CD4-positive, alpha-beta memory T cell (primary cell): ENCODE results near the gene TEX28. TPM values are rescaled to one million over a fixed set of nuclear protein-coding genes. Genes with fewer than 3 reads are reported as not detected.

ENCODE experiments used
- CTCF ChIA-PET: fragments of 350-600 bp; sonication (Branson Sonifier 250); formaldehyde crosslinking; loops from one replicate; lab custom pipeline; 2021; ENCODE audit warnings: inconsistent platforms; ENCODE audit not compliant: partially characterized antibody; lab: Charles Lee
- POLR2A ChIA-PET: fragments of 350-600 bp; sonication (Branson Sonifier 250); formaldehyde crosslinking; loops from one replicate; lab custom pipeline; 2021; ENCODE audit not compliant: partially characterized antibody; lab: Charles Lee
- DNase-seq, 5 donors: peaks; one replicate each; pipeline versions ENCODE4 v3.0.0 to v3.0.0-alpha.2; 2020 to 2022; ENCODE audit warnings: mixed read lengths in 1 of 5
- H3K27ac ChIP-seq: one replicate; pipeline ENCODE4 v1.7.0; 2013; ENCODE audit warnings: low read depth, low read length
- H3K27me3 ChIP-seq: 2 replicates; pipeline ENCODE4 v1.7.0; 2013; ENCODE audit warnings: mild to moderate bottlenecking, low read length, moderate library complexity; ENCODE audit not compliant: insufficient read depth
- H3K36me3 ChIP-seq: 2 replicates; pipeline ENCODE4 v1.7.0; 2013; ENCODE audit warnings: mild to moderate bottlenecking, low read length, moderate library complexity; ENCODE audit not compliant: insufficient read depth
- H3K4me1 ChIP-seq: 2 replicates; pipeline ENCODE4 v1.7.0; 2013; ENCODE audit warnings: mild to moderate bottlenecking, low read length, moderate library complexity; ENCODE audit not compliant: insufficient read depth
- H3K4me3 ChIP-seq, 2 donors: one replicate each; pipeline ENCODE4 v1.7.0; 2013; ENCODE audit warnings: low read length in 2 of 2, mild to moderate bottlenecking in 1 of 2
- H3K9me3 ChIP-seq, 2 donors: one replicate each; pipeline ENCODE4 v1.7.0; 2013; ENCODE audit warnings: low read length in 2 of 2, control low read depth in 1 of 2; ENCODE audit not compliant: control insufficient read depth in 1 of 2
- H3K27ac Mint-ChIP-seq, 7 donors: one replicate each; pipeline ENCODE4 v1.8.0; 2020 to 2021; ENCODE audit warnings: mixed read lengths in 7 of 7, mild to moderate bottlenecking in 6 of 7, inconsistent platforms in 3 of 7, moderate library complexity in 3 of 7
- H3K27me3 Mint-ChIP-seq, 2 donors: one replicate each; pipeline ENCODE4 v1.8.0; 2020 to 2021; ENCODE audit warnings: mixed read lengths in 2 of 2
- H3K36me3 Mint-ChIP-seq, 2 donors: one replicate each; pipeline ENCODE4 v1.8.0; 2020 to 2021; ENCODE audit warnings: mixed read lengths in 2 of 2, inconsistent platforms in 1 of 2, mild to moderate bottlenecking in 1 of 2
- H3K4me1 Mint-ChIP-seq, 4 donors: one replicate each; pipeline ENCODE4 v1.8.0; 2020 to 2021; ENCODE audit warnings: mixed read lengths in 4 of 4, mild to moderate bottlenecking in 1 of 4
- H3K4me3 Mint-ChIP-seq, 8 donors: one replicate each; pipeline ENCODE4 v1.8.0; 2020 to 2021; ENCODE audit warnings: mixed read lengths in 8 of 8, mild to moderate bottlenecking in 7 of 8, moderate library complexity in 6 of 8, inconsistent platforms in 3 of 8
- H3K9me3 Mint-ChIP-seq, 8 donors: one replicate each; pipeline ENCODE4 v1.8.0; 2020 to 2021; ENCODE audit warnings: mixed read lengths in 8 of 8, mild to moderate bottlenecking in 5 of 8, inconsistent platforms in 3 of 8, moderate library complexity in 1 of 8
- intact Hi-C: fragments of 100-400 bp; cut with micrococcal nuclease; formaldehyde crosslinking; loops from one replicate; pipeline ENCODE4 v1.15.1; 2023
- polyA plus RNA-seq, 2 donors: library from polyadenylated mRNA; unstranded; fragments of 300-500 nt; fragmentation: Illumina TruSeq; gene quantifications; one replicate each; pipeline ENCODE4 v1.2.3, GENCODE V29; 2021
- total RNA-seq, 2 experiments: library from RNA; stranded (reverse); gene quantifications; one replicate each; pipeline ENCODE4 v1.2.3, GENCODE V29; 2021

Gene TEX28
- total and polyA plus RNA-seq, 4 experiments from 2014 or later, result not detected

- Histone ChIP-seq H3K36me3 (no peaks in the 10 kb centered on the region), H3K4me1 (peaks cover 36% of the 10 kb centered on the region), H3K27ac (no peak overlapping the region), H3K9me3 (no peaks in the 10 kb centered on the region), H3K4me3 (no peak overlapping the region), H3K27me3 (no peaks in the 10 kb centered on the region)
- Mint-ChIP-seq H3K4me1 (peaks cover 21 to 48% (median 35%) of the 10 kb centered on the region in 4 donors), H3K27me3 (no peaks in the 10 kb centered on the region), H3K36me3 (no peaks in the 10 kb centered on the region), H3K4me3 (peak overlapping the region in 2 of 8 donors; percentile 39 to 48), H3K9me3 (peaks cover 0 to 4% (median 0%) of the 10 kb centered on the region in 8 donors), H3K27ac (peak overlapping the region in 3 of 7 donors; percentile 30 to 59 (median 36))
- CTCF ChIA-PET, result interaction anchor here (1.0 kb wide), 1 partner anchor 51 kb away, joined by 4 read pairs; no protein-coding TSS in a partner anchor
- POLR2A ChIA-PET, result interaction anchor here (1.3 kb wide), 1 partner anchor 75 kb away, joined by 3 read pairs; no protein-coding TSS in a partner anchor
- DNase-seq, result no peak
- intact Hi-C loops, result no loop called here
Observed at GRCh38 chrX:154321594-154321993, 26.7 kb upstream of the TEX28 start.

- CTCF ChIA-PET, result interaction anchor here (1.0 kb wide), 1 partner anchor 52 kb away, joined by 4 read pairs; no protein-coding TSS in a partner anchor
- intact Hi-C loops, result no loop called here
- peaks cover 18 to 43% (median 31%) of the 10 kb centered on the region in 4 donors for H3K4me1 Mint-ChIP-seq
- POLR2A ChIA-PET, result interaction anchor here (1.3 kb wide), 1 partner anchor 76 kb away, joined by 3 read pairs; no protein-coding TSS in a partner anchor
- Histone ChIP-seq H3K27ac (no peak overlapping the region), H3K4me3 (no peak overlapping the region), H3K36me3 (no peaks in the 10 kb centered on the region), H3K4me1 (peaks cover 31% of the 10 kb centered on the region), H3K27me3 (no peaks in the 10 kb centered on the region), H3K9me3 (no peaks in the 10 kb centered on the region)
- peak overlapping the region in 1 of 8 donors; percentile 48 for H3K4me3 Mint-ChIP-seq
- no peak for DNase-seq
- peaks cover 0 to 4% (median 0%) of the 10 kb centered on the region in 8 donors for H3K9me3 Mint-ChIP-seq
- no peaks in the 10 kb centered on the region for H3K27me3 Mint-ChIP-seq
- no peaks in the 10 kb centered on the region for H3K36me3 Mint-ChIP-seq
- H3K27ac Mint-ChIP-seq, result peak overlapping the region in 2 of 7 donors; percentile 30 to 36
Observed at GRCh38 chrX:154321152-154321551, 26.2 kb upstream of the TEX28 start.

DNA sequence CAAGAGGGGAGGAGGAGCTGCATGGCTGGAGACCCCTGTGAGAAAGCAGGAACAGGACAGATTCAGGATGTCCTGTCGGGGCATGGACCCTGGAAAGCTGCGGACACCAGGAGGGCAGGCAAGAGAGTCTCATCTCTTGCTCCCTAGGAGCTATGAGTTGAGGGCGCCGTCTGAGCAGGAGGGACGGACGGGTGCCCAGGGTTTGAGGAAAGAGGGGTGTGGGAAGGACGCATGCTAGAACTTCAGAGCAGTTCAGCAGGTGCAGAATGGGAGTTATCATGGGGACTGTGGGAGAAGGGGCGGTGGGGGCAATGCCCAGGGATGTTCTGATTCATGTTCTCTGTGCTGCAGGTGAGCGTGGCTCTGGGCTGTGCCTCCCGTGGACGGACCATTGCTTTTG lies 25.5 kb upstream of the TEX28 start:
- H3K4me1 ChIP-seq, result peaks cover 24% of the 10 kb centered on the region
- H3K27ac Mint-ChIP-seq, result peak overlapping the region in 2 of 7 donors; percentile 18 to 47
- no peaks in the 10 kb centered on the region for H3K27me3 Mint-ChIP-seq
- CTCF ChIA-PET, result no interaction called here
- no peak overlapping the region for H3K27ac ChIP-seq
- no peak overlapping the region for H3K4me3 ChIP-seq
- H3K9me3 ChIP-seq, result no peaks in the 10 kb centered on the region
- DNase-seq, result no peak
- H3K36me3 Mint-ChIP-seq, result no peaks in the 10 kb centered on the region
- POLR2A ChIA-PET, result no interaction called here
- H3K36me3 ChIP-seq, result no peaks in the 10 kb centered on the region
- no peak overlapping the region for H3K4me3 Mint-ChIP-seq
- intact Hi-C loops, result no loop called here
- peaks cover 0 to 4% (median 0%) of the 10 kb centered on the region in 8 donors for H3K9me3 Mint-ChIP-seq
- peaks cover 14 to 36% (median 26%) of the 10 kb centered on the region in 4 donors for H3K4me1 Mint-ChIP-seq
- H3K27me3 ChIP-seq, result no peaks in the 10 kb centered on the region

GRCh38 chrX:154317391-154317995 lies 22.6 kb upstream of the TEX28 start:
- Mint-ChIP-seq H3K4me3 (peak overlapping the region in 5 of 8 donors; percentile 39 to 66 (median 58)), H3K36me3 (no peaks in the 10 kb centered on the region), H3K9me3 (peaks cover 0 to 4% (median 0%) of the 10 kb centered on the region in 8 donors), H3K4me1 (peaks cover 21 to 41% (median 31%) of the 10 kb centered on the region in 4 donors), H3K27me3 (no peaks in the 10 kb centered on the region), H3K27ac (peak overlapping the region in 6 of 7 donors; percentile 15 to 87 (median 61))
- POLR2A ChIA-PET, result interaction anchor here (1.1 to 3.1 kb wide), 3 partner anchors 9 to 182 kb away, joined by 4 to 16 read pairs (median 5); partner anchors contain the start of gene RPL10
- Histone ChIP-seq H3K9me3 (no peaks in the 10 kb centered on the region), H3K27ac (no peak overlapping the region), H3K4me3 (no peak overlapping the region), H3K27me3 (no peaks in the 10 kb centered on the region), H3K4me1 (peaks cover 32% of the 10 kb centered on the region), H3K36me3 (no peaks in the 10 kb centered on the region)
- CTCF ChIA-PET, result interaction anchor here (0.8 to 3.1 kb wide), 9 partner anchors 9 to 218 kb away, joined by 3 to 15 read pairs (median 6); no protein-coding TSS in a partner anchor
- no peak for DNase-seq
- intact Hi-C loops, result no loop called here

DNA sequence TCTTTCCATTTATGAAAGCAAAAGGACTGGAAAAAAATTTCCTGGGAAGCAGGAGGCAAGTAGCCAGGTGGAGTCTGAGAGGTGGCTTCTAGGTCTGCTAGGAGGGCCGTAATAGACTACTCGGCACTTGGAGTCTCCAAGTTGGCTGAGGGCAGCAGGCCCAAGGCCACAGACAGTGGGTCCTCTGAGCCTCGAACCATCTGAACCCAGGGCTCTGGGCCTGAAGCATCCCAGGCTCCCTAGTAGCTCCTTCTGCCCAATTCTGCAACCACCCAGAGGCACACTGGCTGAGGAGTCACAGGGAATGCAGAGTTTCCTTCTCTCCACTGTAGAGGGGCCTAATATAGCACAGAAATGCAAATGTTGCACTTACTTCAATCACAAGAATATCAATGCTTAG lies 20.5 kb upstream of the TEX28 start:
- Histone ChIP-seq H3K36me3 (no peaks in the 10 kb centered on the region), H3K4me1 (peaks cover 34% of the 10 kb centered on the region), H3K27ac (no peak overlapping the region), H3K9me3 (no peaks in the 10 kb centered on the region), H3K27me3 (no peaks in the 10 kb centered on the region), H3K4me3 (no peak overlapping the region)
- DNase-seq, result no peak
- H3K4me1 Mint-ChIP-seq, result peaks cover 16 to 33% (median 23%) of the 10 kb centered on the region in 4 donors
- no peaks in the 10 kb centered on the region for H3K27me3 Mint-ChIP-seq
- H3K36me3 Mint-ChIP-seq, result no peaks in the 10 kb centered on the region
- no peak overlapping the region for H3K27ac Mint-ChIP-seq
- POLR2A ChIA-PET, result interaction anchor here (3.1 kb wide), 1 partner anchor 11 kb away, joined by 16 read pairs; no protein-coding TSS in a partner anchor
- CTCF ChIA-PET, result interaction anchor here (0.8 kb wide), 1 partner anchor 11 kb away, joined by 3 read pairs; no protein-coding TSS in a partner anchor
- no peak overlapping the region for H3K4me3 Mint-ChIP-seq
- H3K9me3 Mint-ChIP-seq, result peaks cover 0 to 4% (median 0%) of the 10 kb centered on the region in 8 donors
- intact Hi-C loops, result no loop called here

- no peaks in the 10 kb centered on the region for H3K9me3 ChIP-seq
- no peaks in the 10 kb centered on the region for H3K27me3 ChIP-seq
- H3K27me3 Mint-ChIP-seq, result no peaks in the 10 kb centered on the region
- H3K9me3 Mint-ChIP-seq, result peaks cover 0 to 2% (median 0%) of the 10 kb centered on the region in 8 donors
- peaks cover 25 to 38% (median 28%) of the 10 kb centered on the region in 4 donors for H3K4me1 Mint-ChIP-seq
- no peak overlapping the region for H3K27ac ChIP-seq
- peaks cover 49% of the 10 kb centered on the region for H3K4me1 ChIP-seq
- DNase-seq, result peak in 2 of 5 donors; percentile 25 to 37
- H3K4me3 Mint-ChIP-seq, result peak overlapping the region in 4 of 8 donors; percentile 34 to 68 (median 42)
- H3K36me3 Mint-ChIP-seq, result no peaks in the 10 kb centered on the region
- ChIA-PET CTCF (interaction anchor here (2.0 kb wide), 1 partner anchor 14 kb away, joined by 5 read pairs; no protein-coding TSS in a partner anchor), POLR2A (interaction anchor here (2.1 kb wide), 1 partner anchor 14 kb away, joined by 6 read pairs; no protein-coding TSS in a partner anchor)
- H3K36me3 ChIP-seq, result no peaks in the 10 kb centered on the region
- intact Hi-C loops, result no loop called here
- H3K4me3 ChIP-seq, result no peak overlapping the region
- H3K27ac Mint-ChIP-seq, result peak overlapping the region; percentile 74 to 93 (median 86)
Observed at GRCh38 chrX:154313147-154313546, 18.2 kb upstream of the TEX28 start.

- peak overlapping the region in 3 of 7 donors; percentile 22 to 62 (median 43) for H3K27ac Mint-ChIP-seq
- CTCF ChIA-PET, result interaction anchor here (1.1 to 2.0 kb wide), 2 partner anchors 15 to 175 kb away, joined by 3 to 5 read pairs; no protein-coding TSS in a partner anchor
- intact Hi-C loops, result no loop called here
Observed at GRCh38 chrX:154312116-154312515, 17.2 kb upstream of the TEX28 start.

More at GRCh38 chrX:154312116-154312515, 17.2 kb upstream of the TEX28 start:
- H3K27ac ChIP-seq, result no peak overlapping the region
- H3K4me3 ChIP-seq, result no peak overlapping the region
- H3K36me3 Mint-ChIP-seq, result no peaks in the 10 kb centered on the region
- peaks cover 52% of the 10 kb centered on the region for H3K4me1 ChIP-seq
- no peak for DNase-seq
- H3K27me3 Mint-ChIP-seq, result no peaks in the 10 kb centered on the region
- no peak overlapping the region for H3K4me3 Mint-ChIP-seq
- H3K4me1 Mint-ChIP-seq, result peaks cover 26 to 37% (median 31%) of the 10 kb centered on the region in 4 donors
- POLR2A ChIA-PET, result interaction anchor here (2.1 kb wide), 1 partner anchor 15 kb away, joined by 6 read pairs; no protein-coding TSS in a partner anchor
- H3K9me3 ChIP-seq, result no peaks in the 10 kb centered on the region
- no peaks in the 10 kb centered on the region for H3K36me3 ChIP-seq
- peaks cover 0 to under 1% (median 0%) of the 10 kb centered on the region in 8 donors for H3K9me3 Mint-ChIP-seq
- no peaks in the 10 kb centered on the region for H3K27me3 ChIP-seq
